ENCODE measurements around the gene CAPRIN2.

DNA sequence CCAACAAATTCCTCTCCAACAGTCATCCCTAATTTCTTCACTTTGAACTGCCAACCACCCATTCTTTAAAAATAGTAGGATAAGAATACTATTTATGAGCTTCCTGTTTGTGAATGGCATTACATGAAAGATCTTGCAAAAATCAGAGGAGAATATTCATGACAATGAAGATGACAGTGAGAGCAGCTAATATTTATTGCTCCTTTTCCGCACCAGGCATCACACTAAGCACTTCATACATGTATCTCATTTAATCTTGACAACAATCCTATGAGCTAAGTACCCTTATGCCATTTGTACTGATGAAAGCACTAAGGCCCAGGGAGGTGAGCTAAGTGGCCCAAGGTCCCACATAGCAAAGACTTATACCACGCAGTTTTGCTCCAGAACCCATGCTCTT is 37.3 kb upstream of the CAPRIN2 start:
- TF ChIP-seq, protein P1, sequence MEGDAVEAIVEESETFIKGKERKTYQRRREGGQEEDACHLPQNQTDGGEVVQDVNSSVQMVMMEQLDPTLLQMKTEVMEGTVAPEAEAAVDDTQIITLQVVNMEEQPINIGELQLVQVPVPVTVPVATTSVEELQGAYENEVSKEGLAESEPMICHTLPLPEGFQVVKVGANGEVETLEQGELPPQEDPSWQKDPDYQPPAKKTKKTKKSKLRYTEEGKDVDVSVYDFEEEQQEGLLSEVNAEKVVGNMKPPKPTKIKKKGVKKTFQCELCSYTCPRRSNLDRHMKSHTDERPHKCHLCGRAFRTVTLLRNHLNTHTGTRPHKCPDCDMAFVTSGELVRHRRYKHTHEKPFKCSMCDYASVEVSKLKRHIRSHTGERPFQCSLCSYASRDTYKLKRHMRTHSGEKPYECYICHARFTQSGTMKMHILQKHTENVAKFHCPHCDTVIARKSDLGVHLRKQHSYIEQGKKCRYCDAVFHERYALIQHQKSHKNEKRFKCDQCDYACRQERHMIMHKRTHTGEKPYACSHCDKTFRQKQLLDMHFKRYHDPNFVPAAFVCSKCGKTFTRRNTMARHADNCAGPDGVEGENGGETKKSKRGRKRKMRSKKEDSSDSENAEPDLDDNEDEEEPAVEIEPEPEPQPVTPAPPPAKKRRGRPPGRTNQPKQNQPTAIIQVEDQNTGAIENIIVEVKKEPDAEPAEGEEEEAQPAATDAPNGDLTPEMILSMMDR (conservative IDR thresholded peaks at IDR 0.05), result no peak
- no peak for TF ChIP-seq ZFX (IDR thresholded peaks at IDR 0.05)

Measured in C4-2B (cell line).